ENCODE measurements around the gene TTLL11. TPM values are rescaled to one million over a fixed set of nuclear protein-coding genes. Genes with fewer than 3 reads are reported as not detected.
"Not testable (repeated sequence)": the region's sequence is repeated elsewhere in the genome, so short reads cannot be mapped to it uniquely, and the experiment has no call there.

The TTLL11 gene
- total RNA-seq, 1 donor from 2014 or later, result 0.75 TPM

- DNase-seq (ENCODE audit: low spot score), result no peak
- H3K4me2 ChIP-seq, result no peak overlapping the region
- H3K9ac ChIP-seq, result no peak overlapping the region
- Mint-ChIP-seq H3K27ac (no peak overlapping the region), H3K27me3 (ENCODE audit: insufficient read depth, low read depth) (peaks cover 16% of the 10 kb centered on the region), H3K4me3 (no peak overlapping the region), H3K4me1 (peaks cover 32% of the 10 kb centered on the region), H3K9me3 (peaks cover 6% of the 10 kb centered on the region), H3K36me3 (no peaks in the 10 kb centered on the region)
- H3K36me3 ChIP-seq, result no peaks in the 10 kb centered on the region
- TF ChIP-seq EZH2 (IDR thresholded peaks at IDR 0.05), result no peak
- no peak for TF ChIP-seq CTCF (IDR thresholded peaks at IDR 0.05)
- no peak for TF ChIP-seq EZH2phosphoT487 (IDR thresholded peaks at IDR 0.05)
- no peak overlapping the region for H2AFZ ChIP-seq (replicated peaks)
- no peak overlapping the region for H3K4me3 ChIP-seq
- H3K9me3 ChIP-seq (ENCODE audit: low read depth), result peaks cover 4% of the 10 kb centered on the region
- peaks cover 14% of the 10 kb centered on the region for H3K4me1 ChIP-seq
- no peak overlapping the region for H3K27ac ChIP-seq
- no peaks in the 10 kb centered on the region for H4K20me1 ChIP-seq (ENCODE audit: low read depth)
- no peaks in the 10 kb centered on the region for H3K27me3 ChIP-seq
- H3F3A ChIP-seq (ENCODE audit: low read depth), result peaks cover 21% of the 10 kb centered on the region
- H3K79me2 ChIP-seq (ENCODE audit: low read depth), result no peaks in the 10 kb centered on the region
Observed at GRCh38 chr9:121895358-121895757, 197.8 kb downstream of the TTLL11 start.

GRCh38 chr9:121894380-121894779 lies 198.7 kb downstream of the TTLL11 start:
- Histone ChIP-seq H3K4me1 (peaks cover 14% of the 10 kb centered on the region), H3F3A (ENCODE audit: low read depth) (peaks cover 21% of the 10 kb centered on the region)
- not testable (repeated sequence) for H4K20me1 ChIP-seq (ENCODE audit: low read depth); H3K9me3 Mint-ChIP-seq; H3K4me3 ChIP-seq; H3K4me2 ChIP-seq; DNase-seq (ENCODE audit: low spot score); H3K4me3 Mint-ChIP-seq; H3K36me3 ChIP-seq; H3K27me3 ChIP-seq; H3K79me2 ChIP-seq (ENCODE audit: low read depth); H3K36me3 Mint-ChIP-seq; H2AFZ ChIP-seq (replicated peaks); H3K9ac ChIP-seq; H3K9me3 ChIP-seq (ENCODE audit: low read depth); H3K27ac ChIP-seq; H3K27ac Mint-ChIP-seq
- Mint-ChIP-seq H3K27me3 (ENCODE audit: insufficient read depth, low read depth) (peaks cover 24% of the 10 kb centered on the region), H3K4me1 (peaks cover 38% of the 10 kb centered on the region)

- no peaks in the 10 kb centered on the region for H4K20me1 ChIP-seq (ENCODE audit: low read depth)
Observed at GRCh38 chr9:121893786-121894185, 199.3 kb downstream of the TTLL11 start.

More at GRCh38 chr9:121893786-121894185, 199.3 kb downstream of the TTLL11 start:
- H3K4me1 ChIP-seq, result peaks cover 14% of the 10 kb centered on the region
- DNase-seq (ENCODE audit: low spot score), result no peak
- H3K79me2 ChIP-seq (ENCODE audit: low read depth), result no peaks in the 10 kb centered on the region
- H3K9me3 Mint-ChIP-seq, result peaks cover 2% of the 10 kb centered on the region
- H3K9ac ChIP-seq, result no peak overlapping the region
- H3K36me3 ChIP-seq, result no peaks in the 10 kb centered on the region
- H3K4me3 Mint-ChIP-seq, result no peak overlapping the region
- no peak overlapping the region for H2AFZ ChIP-seq (replicated peaks)
- no peaks in the 10 kb centered on the region for H3K36me3 Mint-ChIP-seq
- TF ChIP-seq CTCF (IDR thresholded peaks at IDR 0.05), result no peak
- TF ChIP-seq EZH2 (IDR thresholded peaks at IDR 0.05), result no peak
- no peak for TF ChIP-seq EZH2phosphoT487 (IDR thresholded peaks at IDR 0.05)
- no peak overlapping the region for H3K27ac ChIP-seq
- H3K27me3 ChIP-seq, result no peaks in the 10 kb centered on the region
- H3K4me2 ChIP-seq, result no peak overlapping the region
- peaks cover 29% of the 10 kb centered on the region for H3K27me3 Mint-ChIP-seq (ENCODE audit: insufficient read depth, low read depth)
- no peaks in the 10 kb centered on the region for H3K9me3 ChIP-seq (ENCODE audit: low read depth)
- H3K4me3 ChIP-seq, result no peak overlapping the region
- H3F3A ChIP-seq (ENCODE audit: low read depth), result peaks cover 21% of the 10 kb centered on the region
- H3K27ac Mint-ChIP-seq, result no peak overlapping the region
- H3K4me1 Mint-ChIP-seq, result peaks cover 41% of the 10 kb centered on the region

Data from neural progenitor cell (in vitro differentiated cells).